Amygdala (tissue), 56 donors: Measurements from ENCODE around the gene COL6A3.

ENCODE experiments used
- DNase-seq, 56 donors: peaks; one replicate each; lab custom pipeline; 2025; lab: John Stamatoyannopoulos, UW

COL6A3 gene

GRCh38 chr2:237441605-237442274, 27.8 kb upstream of the COL6A3 start:
- peak in 4 of 56 donors; percentile 11 to 52 (median 28) for DNase-seq

GRCh38 chr2:237440819-237441281, 26.9 kb upstream of the COL6A3 start:
- DNase-seq = no peak

GRCh38 chr2:237438080-237438940, 24.3 kb upstream of the COL6A3 start:
- DNase-seq = no peak

- DNase-seq = no peak
Observed at GRCh38 chr2:237437566-237437965, 23.6 kb upstream of the COL6A3 start.

- no peak for DNase-seq
Observed at GRCh38 chr2:237435844-237436587, 22.1 kb upstream of the COL6A3 start.

- peak in 10 of 56 donors; percentile 7 to 41 (median 16) for DNase-seq
Observed at GRCh38 chr2:237434866-237435311, 20.9 kb upstream of the COL6A3 start.

- no peak for DNase-seq
Observed at GRCh38 chr2:237433920-237434676, 20.1 kb upstream of the COL6A3 start.

- DNase-seq = no peak
Observed at GRCh38 chr2:237432484-237433092, 18.6 kb upstream of the COL6A3 start.

- DNase-seq = no peak
Observed at GRCh38 chr2:237431837-237432236, 17.9 kb upstream of the COL6A3 start.

- DNase-seq = no peak
Observed at GRCh38 chr2:237431372-237431771, 17.4 kb upstream of the COL6A3 start.

- no peak for DNase-seq
Observed at GRCh38 chr2:237430861-237431260, 16.9 kb upstream of the COL6A3 start.

- no peak for DNase-seq
Observed at GRCh38 chr2:237429753-237430152, 15.8 kb upstream of the COL6A3 start.

- DNase-seq = no peak
Observed at GRCh38 chr2:237427769-237428506, 14.0 kb upstream of the COL6A3 start.

GRCh38 chr2:237426517-237426916, 12.6 kb upstream of the COL6A3 start:
- DNase-seq = no peak

- DNase-seq = no peak
Observed at GRCh38 chr2:237425320-237425719, 11.4 kb upstream of the COL6A3 start.

- DNase-seq = no peak
Observed at GRCh38 chr2:237424544-237424943, 10.6 kb upstream of the COL6A3 start.

GRCh38 chr2:237423891-237424290, 9.9 kb upstream of the COL6A3 start:
- no peak for DNase-seq

GRCh38 chr2:237422309-237422708, 8.3 kb upstream of the COL6A3 start:
- no peak for DNase-seq

- DNase-seq = peak in 19 of 56 donors; percentile 4 to 62 (median 13)
Observed at GRCh38 chr2:237421542-237422116, 7.7 kb upstream of the COL6A3 start.
